ENCODE results near the gene SORCS2.

- TF ChIP-seq SP1 (IDR thresholded peaks at IDR 0.05) (no peak), SUZ12 (IDR thresholded peaks at IDR 0.05) (no peak), L3MBTL2 (conservative IDR thresholded peaks at IDR 0.05) (no peak), ZNF384 (IDR thresholded peaks at IDR 0.05) (no peak), HDGF (IDR thresholded peaks at IDR 0.05; ENCODE audit: borderline replicate concordance) (no peak)
Observed at GRCh38 chr4:7587433-7588405, 395.4 kb downstream of the SORCS2 start.
